Breast epithelium (tissue), 3 donors: ENCODE measurements around the gene CCL13.

Experiments
- CTCF ChIP-seq, 3 donors: fragments of 450-650 bp; IDR thresholded peaks; one replicate each; pipeline ENCODE4 v1.5.1; 2016 to 2017; ENCODE audit warnings: antibody characterized with exemption in 3 of 3, mild to moderate bottlenecking in 3 of 3, moderate library complexity in 3 of 3
- POLR2A ChIP-seq: fragments of 450-650 bp; IDR thresholded peaks from one replicate; pipeline ENCODE4 v1.6.1; 2016; ENCODE audit warnings: antibody characterized with exemption, mild to moderate bottlenecking, moderate library complexity

GRCh38 chr17:34382621-34383124 is 26.4 kb downstream of the CCL13 start:
- TF ChIP-seq POLR2A: no peak
- no peak for TF ChIP-seq CTCF (IDR thresholded peaks at IDR 0.05)
